Uterus (tissue), 4 donors: Measurements from ENCODE around the gene TGFB1. TPM values are rescaled to one million over a fixed set of nuclear protein-coding genes. Genes with fewer than 3 reads are reported as not detected.
A peak's percentile ranks its signal among the peaks of the same experiment; 100 is the strongest.

ENCODE experiments used
- DNase-seq, 2 donors: peaks; one replicate each; pipeline ENCODE4 v3.0.0-alpha.2; 2019 to 2020
- H3K27ac ChIP-seq, 2 donors: fragments of 200-600 bp; sonication (generic); 1 replicate in 1 of 2; 2 replicates in 1 of 2; pipeline ENCODE4 v1.5.1; 2016 to 2018
- H3K27me3 ChIP-seq, 2 donors: fragments of 200-600 bp; sonication (generic); one replicate each; pipeline ENCODE4 v1.5.1; 2018 to 2019; ENCODE audit warnings: control low read depth in 1 of 2
- H3K36me3 ChIP-seq, 2 donors: fragments of 200-600 bp; sonication (generic); one replicate each; pipeline ENCODE4 v1.5.1; 2019; ENCODE audit warnings: control low read depth in 1 of 2
- H3K4me1 ChIP-seq, 2 donors: fragments of 200-600 bp; sonication (generic); one replicate each; pipeline ENCODE4 v1.5.1; 2018 to 2019; ENCODE audit warnings: control low read depth in 1 of 2
- H3K4me3 ChIP-seq, 2 donors: fragments of 200-600 bp; sonication (generic); 1 replicate in 1 of 2; 2 replicates in 1 of 2; pipeline ENCODE4 v1.5.1; 2018 to 2019; ENCODE audit warnings: mild to moderate bottlenecking in 1 of 2
- H3K9me3 ChIP-seq, 2 donors: fragments of 200-600 bp; sonication (generic); one replicate each; pipeline ENCODE4 v1.5.1; 2019; ENCODE audit warnings: control low read depth in 1 of 2
- CTCF ChIP-seq, 4 experiments: fragments of 200-600 bp in 2 of 4; fragments of 450-650 bp in 2 of 4; sonication (generic) in 2 of 4; IDR thresholded peaks; one replicate each; pipeline ENCODE4 v1.5.1; 2016 to 2019; ENCODE audit warnings: antibody characterized with exemption in 4 of 4, mild to moderate bottlenecking in 2 of 4, moderate library complexity in 1 of 4
- POLR2A ChIP-seq, 2 donors: fragments of 450-650 bp; IDR thresholded peaks; one replicate each; pipeline ENCODE4 v1.6.1; 2016; ENCODE audit warnings: antibody characterized with exemption in 2 of 2, mild to moderate bottlenecking in 1 of 2, moderate library complexity in 1 of 2
- intact Hi-C: fragments of 100-400 bp; cut with DNase I; formaldehyde crosslinking; loops from one replicate; pipeline ENCODE4 v1.15.1; 2023; ENCODE audit warnings: low total_unique reads
- total RNA-seq, 4 donors: library from RNA; depleted of rRNA in 3 of 4; stranded (reverse); fragments of >200 nt in 3 of 4; gene quantifications; one replicate each; pipeline versions ENCODE4 v1.1.0 to v1.2.4, GENCODE V29; 2014 to 2023
- donor health status: DM: yes; HTN: yes; CAD: no.

Gene TGFB1
- total RNA-seq, 4 donors from 2014 or later = 6.7 to 61.7 (median 15.7) TPM

GRCh38 chr19:41330946-41331678 lies 22.6 kb downstream of the TGFB1 start:
- H3K27me3 ChIP-seq = no peaks in the 10 kb centered on the region
- no peak for DNase-seq
- peaks cover 0 to 10% of the 10 kb centered on the region in 2 donors for H3K4me1 ChIP-seq
- H3K4me3 ChIP-seq = no peak overlapping the region
- H3K36me3 ChIP-seq = no peaks in the 10 kb centered on the region
- H3K9me3 ChIP-seq = no peaks in the 10 kb centered on the region
- intact Hi-C loops = no loop called here
- TF ChIP-seq POLR2A (IDR thresholded peaks at IDR 0.05) (no peak), CTCF (IDR thresholded peaks at IDR 0.05) (no peak)
- H3K27ac ChIP-seq = no peak overlapping the region

- no peaks in the 10 kb centered on the region for H3K27me3 ChIP-seq
- H3K4me3 ChIP-seq = no peak overlapping the region
- TF ChIP-seq CTCF (IDR thresholded peaks at IDR 0.05) = no peak
- no peak for TF ChIP-seq POLR2A (IDR thresholded peaks at IDR 0.05)
- no peak for DNase-seq
- no peaks in the 10 kb centered on the region for H3K9me3 ChIP-seq
- H3K4me1 ChIP-seq = peaks cover 0 to 17% of the 10 kb centered on the region in 2 donors
- H3K27ac ChIP-seq = no peak overlapping the region
- intact Hi-C loops = no loop called here
- H3K36me3 ChIP-seq = no peaks in the 10 kb centered on the region
Observed at GRCh38 chr19:41330481-41330880, 23.2 kb downstream of the TGFB1 start.

- Histone ChIP-seq H3K4me3 (no peak overlapping the region), H3K27me3 (no peaks in the 10 kb centered on the region), H3K4me1 (peaks cover 0 to 29% of the 10 kb centered on the region in 2 donors), H3K9me3 (no peaks in the 10 kb centered on the region), H3K27ac (no peak overlapping the region), H3K36me3 (no peaks in the 10 kb centered on the region)
- no peak for DNase-seq
- TF ChIP-seq CTCF (IDR thresholded peaks at IDR 0.05) = no peak
- TF ChIP-seq POLR2A (IDR thresholded peaks at IDR 0.05) = no peak
- intact Hi-C loops = no loop called here
Observed at GRCh38 chr19:41328842-41329225, 24.9 kb downstream of the TGFB1 start.

GRCh38 chr19:41328157-41328841 lies 25.4 kb downstream of the TGFB1 start:
- TF ChIP-seq POLR2A (IDR thresholded peaks at IDR 0.05) = no peak
- TF ChIP-seq CTCF (IDR thresholded peaks at IDR 0.05) = no peak
- Histone ChIP-seq H3K27me3 (no peaks in the 10 kb centered on the region), H3K4me1 (peaks cover 0 to 32% of the 10 kb centered on the region in 2 donors), H3K36me3 (no peaks in the 10 kb centered on the region), H3K4me3 (no peak overlapping the region), H3K9me3 (no peaks in the 10 kb centered on the region), H3K27ac (peak overlapping the region; percentile 53 to 96)
- intact Hi-C loops = no loop called here
- no peak for DNase-seq

GRCh38 chr19:41327576-41328156 lies 26.1 kb downstream of the TGFB1 start:
- H3K4me1 ChIP-seq = peaks cover under 1 to 38% of the 10 kb centered on the region in 2 donors
- TF ChIP-seq POLR2A (IDR thresholded peaks at IDR 0.05) (no peak), CTCF (IDR thresholded peaks at IDR 0.05) (no peak)

More at GRCh38 chr19:41327576-41328156, 26.1 kb downstream of the TGFB1 start:
- no peaks in the 10 kb centered on the region for H3K36me3 ChIP-seq
- intact Hi-C loops = no loop called here
- H3K4me3 ChIP-seq = no peak overlapping the region
- no peaks in the 10 kb centered on the region for H3K9me3 ChIP-seq
- peak in 1 of 2 donors; percentile 51 for DNase-seq
- H3K27ac ChIP-seq = peak overlapping the region; percentile 53 to 96
- no peaks in the 10 kb centered on the region for H3K27me3 ChIP-seq
